Naive B cell (primary cell): Measurements from ENCODE around the gene SND1. TPM values are rescaled to one million over a fixed set of nuclear protein-coding genes. Genes with fewer than 3 reads are reported as not detected.
A peak's percentile ranks its signal among the peaks of the same experiment; 100 is the strongest.

ENCODE experiments used
- ATAC-seq, 2 donors: fragments of 150-1000 bp; cut with Tn5 transposase; 2 replicates each; pipeline ENCODE4 v1.10.0; 2021; ENCODE audit warnings: low read depth in 2 of 2, mild to moderate bottlenecking in 2 of 2, moderate library complexity in 2 of 2
- DNase-seq: peaks from one replicate; pipeline ENCODE4 v3.0.0; 2022
- H3K27ac Mint-ChIP-seq, 6 donors: one replicate each; pipeline ENCODE4 v1.8.0; 2020 to 2022; ENCODE audit warnings: mild to moderate bottlenecking in 6 of 6, mixed read lengths in 6 of 6, moderate library complexity in 5 of 6, inconsistent platforms in 2 of 6
- H3K27me3 Mint-ChIP-seq, 3 donors: one replicate each; pipeline ENCODE4 v1.8.0; 2021 to 2022; ENCODE audit warnings: mixed read lengths in 3 of 3, mild to moderate bottlenecking in 1 of 3
- H3K36me3 Mint-ChIP-seq, 2 donors: one replicate each; pipeline ENCODE4 v1.8.0; 2020 to 2022; ENCODE audit warnings: mixed read lengths in 2 of 2, inconsistent platforms in 1 of 2, mild to moderate bottlenecking in 1 of 2
- H3K4me1 Mint-ChIP-seq, 3 donors: one replicate each; pipeline ENCODE4 v1.8.0; 2020 to 2022; ENCODE audit warnings: mixed read lengths in 3 of 3, inconsistent platforms in 1 of 3, mild to moderate bottlenecking in 1 of 3, moderate library complexity in 1 of 3
- H3K4me3 Mint-ChIP-seq, 8 donors: one replicate each; pipeline ENCODE4 v1.8.0; 2020 to 2022; ENCODE audit warnings: mild to moderate bottlenecking in 8 of 8, mixed read lengths in 8 of 8, moderate library complexity in 8 of 8, inconsistent platforms in 2 of 8
- H3K9me3 Mint-ChIP-seq, 7 donors: one replicate each; pipeline ENCODE4 v1.8.0; 2020 to 2022; ENCODE audit warnings: mixed read lengths in 7 of 7, mild to moderate bottlenecking in 5 of 7, inconsistent platforms in 2 of 7, moderate library complexity in 1 of 7
- polyA plus RNA-seq, 6 donors: library from polyadenylated mRNA; unstranded; fragments of 300-500 nt; fragmentation: Illumina TruSeq; gene quantifications; one replicate each; pipeline ENCODE4 v1.2.3, GENCODE V29; 2021; ENCODE audit warnings: low read depth in 6 of 6

The SND1 gene
- polyA plus RNA-seq, 6 donors from 2014 or later = 50.6 to 83.1 (median 74.2) TPM

DNA sequence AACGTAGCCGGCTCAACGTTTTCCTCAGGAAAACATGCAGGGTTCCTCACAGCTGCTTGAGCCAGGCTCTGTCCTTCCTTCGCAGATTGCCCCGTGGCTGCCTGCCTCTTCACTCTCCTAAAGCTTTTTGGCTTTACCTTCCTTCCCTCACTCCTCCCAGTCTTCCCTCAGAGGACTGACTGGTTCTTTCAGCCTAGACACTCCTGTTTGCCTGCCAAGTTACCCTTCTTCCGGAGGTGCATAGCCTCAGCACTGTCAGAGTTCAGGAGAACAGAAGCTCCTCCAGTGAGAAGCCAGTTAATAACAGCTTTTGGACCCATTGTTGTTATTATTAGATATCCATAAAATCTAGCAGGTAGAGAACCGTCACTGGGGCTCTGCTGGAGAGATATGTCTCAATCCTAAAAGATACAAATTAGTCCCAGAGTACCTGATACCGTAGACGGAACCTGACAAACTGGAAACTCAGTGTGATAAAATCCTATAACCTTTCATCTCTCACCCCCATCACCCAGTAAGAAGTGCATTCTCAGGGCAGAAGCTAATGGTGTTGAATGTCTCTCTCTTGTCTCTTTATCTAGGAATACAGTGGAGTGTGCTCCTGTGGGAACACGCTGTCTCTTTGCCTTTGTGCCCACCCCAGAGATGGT lies 79.6 kb downstream of the SND1 start:
- no peak overlapping the region for H3K4me3 Mint-ChIP-seq

DNA sequence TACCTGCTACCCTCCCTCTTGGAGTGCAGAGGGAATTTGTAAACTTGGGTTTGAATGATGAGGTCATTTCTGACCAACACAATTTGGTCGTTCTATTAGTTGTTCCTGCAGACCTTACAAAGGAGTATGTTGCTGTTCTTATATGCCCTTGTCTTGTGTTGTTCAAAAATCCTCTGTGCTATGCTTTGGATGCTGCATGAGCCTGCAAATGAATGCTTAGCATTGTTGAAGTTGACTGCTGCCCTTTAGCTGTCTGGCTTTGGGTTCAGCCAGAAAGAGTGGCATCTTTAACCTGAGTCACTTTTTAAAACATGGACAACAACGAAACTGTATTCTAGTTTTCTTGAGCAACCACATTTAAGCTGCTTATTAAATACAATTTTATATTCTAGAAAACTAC lies 80.3 kb downstream of the SND1 start:
- no peak overlapping the region for H3K27ac Mint-ChIP-seq
- H3K36me3 Mint-ChIP-seq = peaks cover 35 to 46% of the 10 kb centered on the region in 2 donors
- no peak overlapping the region for H3K4me3 Mint-ChIP-seq
- no peaks in the 10 kb centered on the region for H3K27me3 Mint-ChIP-seq
- H3K4me1 Mint-ChIP-seq = peaks cover 5 to 24% (median 11%) of the 10 kb centered on the region in 3 donors
- no peak for ATAC-seq
- H3K9me3 Mint-ChIP-seq = no peaks in the 10 kb centered on the region
- DNase-seq = no peak

More for the DNA sequence above, 79.6 kb downstream of the SND1 start:
- DNase-seq = no peak
- H3K27me3 Mint-ChIP-seq = no peaks in the 10 kb centered on the region
- no peak for ATAC-seq
- H3K9me3 Mint-ChIP-seq = no peaks in the 10 kb centered on the region
- peaks cover 5 to 24% (median 11%) of the 10 kb centered on the region in 3 donors for H3K4me1 Mint-ChIP-seq
- H3K36me3 Mint-ChIP-seq = peaks cover 35 to 46% of the 10 kb centered on the region in 2 donors
- no peak overlapping the region for H3K27ac Mint-ChIP-seq

DNA sequence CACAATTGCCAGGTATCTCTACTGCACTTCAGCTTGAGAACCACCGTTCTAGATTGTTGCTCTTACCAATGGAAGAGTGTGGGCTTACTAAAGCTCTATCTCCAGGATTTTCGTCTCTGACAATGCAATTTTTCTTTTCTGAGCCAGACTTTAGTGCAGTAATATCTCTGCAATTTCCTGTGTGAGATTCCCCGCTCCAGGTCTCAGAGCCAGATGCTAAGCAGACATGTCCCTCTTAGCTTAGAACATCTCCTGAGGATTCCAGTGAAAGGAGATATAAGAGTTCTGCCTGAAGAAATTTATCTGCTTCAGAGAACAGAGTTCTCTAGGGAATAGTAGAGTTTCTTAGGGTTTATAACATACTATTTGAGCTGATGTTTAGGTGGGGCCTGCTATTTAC lies 82.0 kb downstream of the SND1 start:
- H3K4me3 Mint-ChIP-seq = no peak overlapping the region
- no peaks in the 10 kb centered on the region for H3K9me3 Mint-ChIP-seq
- peaks cover 25 to 36% of the 10 kb centered on the region in 2 donors for H3K36me3 Mint-ChIP-seq
- peak overlapping the region in 1 of 6 donors; percentile 18 for H3K27ac Mint-ChIP-seq
- H3K4me1 Mint-ChIP-seq = peaks cover 18 to 27% (median 19%) of the 10 kb centered on the region in 3 donors
- DNase-seq (no peak), ATAC-seq (no peak)
- H3K27me3 Mint-ChIP-seq = no peaks in the 10 kb centered on the region

DNA sequence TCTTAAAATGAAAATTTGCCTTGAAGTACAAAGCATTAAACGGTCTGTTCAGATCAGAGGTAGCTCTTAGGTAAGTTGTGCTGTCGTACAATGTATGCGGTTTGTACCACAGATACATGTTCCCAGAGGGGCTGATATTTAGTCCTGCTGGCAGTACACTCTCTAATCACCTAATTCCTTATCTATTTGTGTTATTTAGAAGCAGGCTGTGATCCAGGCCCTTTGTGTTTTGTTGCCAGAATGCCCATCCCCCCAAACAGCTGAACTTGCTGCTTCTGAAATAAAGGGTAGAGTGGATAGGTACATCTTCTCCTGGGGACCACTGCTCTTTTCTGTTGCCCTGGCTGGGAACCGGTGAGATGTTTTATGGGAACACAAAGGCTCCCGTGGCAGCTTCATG lies 84.5 kb downstream of the SND1 start:
- H3K4me1 Mint-ChIP-seq = peaks cover 22 to 29% (median 24%) of the 10 kb centered on the region in 3 donors

DNA sequence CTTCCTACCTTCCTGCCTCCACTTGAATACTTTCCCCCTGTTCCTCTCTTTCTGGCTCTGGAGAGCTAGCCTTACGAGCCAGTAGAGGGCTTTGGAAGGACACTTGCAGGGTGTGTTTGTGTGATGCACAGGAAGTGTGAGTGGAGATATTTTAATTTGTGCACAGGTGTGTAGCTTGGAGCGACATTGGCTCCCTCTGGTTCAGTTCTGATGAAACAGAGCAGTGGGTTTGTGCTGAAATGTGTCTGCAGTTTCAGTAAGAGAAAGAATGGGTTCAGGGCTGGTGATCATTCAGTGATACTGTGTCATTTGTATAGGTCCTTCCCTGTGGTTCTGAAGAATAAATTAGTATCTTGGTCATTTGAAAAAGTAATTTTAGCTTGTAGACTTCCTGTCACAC lies 86.9 kb downstream of the SND1 start:
- Mint-ChIP-seq H3K27me3 (no peaks in the 10 kb centered on the region), H3K4me3 (peak overlapping the region in 1 of 8 donors; percentile 31), H3K4me1 (peaks cover 16 to 27% (median 20%) of the 10 kb centered on the region in 3 donors), H3K36me3 (peaks cover 3 to 7% of the 10 kb centered on the region in 2 donors), H3K9me3 (no peaks in the 10 kb centered on the region), H3K27ac (peak overlapping the region in 3 of 6 donors; percentile 6 to 44 (median 10))
- ATAC-seq = no peak
- no peak for DNase-seq

More for the DNA sequence above, 84.5 kb downstream of the SND1 start:
- peaks cover 11 to 21% of the 10 kb centered on the region in 2 donors for H3K36me3 Mint-ChIP-seq
- ATAC-seq (no peak), DNase-seq (no peak)
- no peaks in the 10 kb centered on the region for H3K9me3 Mint-ChIP-seq
- no peak overlapping the region for H3K4me3 Mint-ChIP-seq
- H3K27me3 Mint-ChIP-seq = no peaks in the 10 kb centered on the region
- peak overlapping the region in 2 of 6 donors; percentile 26 to 80 for H3K27ac Mint-ChIP-seq

DNA sequence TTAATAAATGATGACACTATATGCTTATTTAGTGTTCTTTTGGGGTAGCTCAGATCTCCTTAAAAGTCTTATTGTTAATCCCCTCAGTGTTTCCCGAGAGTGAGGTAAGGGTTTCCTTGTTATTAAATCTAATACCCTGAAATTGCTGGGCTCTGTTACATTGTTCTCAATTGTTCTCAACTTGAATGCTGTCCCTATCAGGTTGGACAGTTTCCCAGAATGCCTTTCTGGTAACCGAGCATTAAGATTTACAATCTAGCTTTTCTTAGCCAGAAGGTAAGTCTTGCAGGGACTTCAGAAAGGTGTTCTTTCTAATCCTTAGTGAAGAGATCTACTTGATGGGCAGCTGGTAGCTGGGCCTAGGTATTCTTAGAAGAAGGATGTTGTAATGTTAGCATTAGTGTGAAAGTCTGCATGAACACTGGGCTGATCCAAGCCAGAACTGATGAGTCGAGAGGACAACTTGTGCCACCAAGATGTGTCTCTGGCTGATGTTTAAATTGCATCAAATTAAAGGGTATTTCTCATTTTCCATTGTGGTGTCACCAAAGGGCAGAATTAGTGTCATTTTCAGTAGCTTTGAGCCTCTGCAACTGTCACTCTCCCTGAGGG lies 89.9 kb downstream of the SND1 start:
- Mint-ChIP-seq H3K27ac (peak overlapping the region in 1 of 6 donors; percentile 13), H3K27me3 (no peaks in the 10 kb centered on the region), H3K9me3 (no peaks in the 10 kb centered on the region), H3K4me3 (no peak overlapping the region), H3K36me3 (peaks cover 0 to 5% of the 10 kb centered on the region in 2 donors), H3K4me1 (peaks cover 20 to 27% (median 23%) of the 10 kb centered on the region in 3 donors)
- DNase-seq (no peak), ATAC-seq (no peak)

DNA sequence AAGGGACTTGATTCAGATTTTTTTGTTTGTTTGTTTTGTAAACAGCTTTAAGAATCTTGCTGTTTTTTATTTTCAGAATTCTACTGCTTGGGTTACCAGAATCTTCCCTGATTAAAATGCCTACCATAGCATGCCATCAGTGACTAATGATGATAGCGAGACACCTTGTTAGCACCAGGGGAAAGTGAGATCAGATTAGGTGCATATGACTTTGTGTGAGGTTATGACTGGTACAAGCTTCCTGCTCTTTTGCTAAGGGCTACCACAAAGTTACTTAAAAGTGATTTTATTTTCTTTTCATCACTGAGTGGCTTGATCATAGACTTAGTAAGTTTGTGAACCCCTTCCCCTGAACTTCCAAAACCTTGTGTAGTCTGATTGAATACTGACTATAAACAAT lies 93.5 kb downstream of the SND1 start:
- Mint-ChIP-seq H3K4me3 (no peak overlapping the region), H3K27ac (peak overlapping the region in 1 of 6 donors; percentile 6)

DNA sequence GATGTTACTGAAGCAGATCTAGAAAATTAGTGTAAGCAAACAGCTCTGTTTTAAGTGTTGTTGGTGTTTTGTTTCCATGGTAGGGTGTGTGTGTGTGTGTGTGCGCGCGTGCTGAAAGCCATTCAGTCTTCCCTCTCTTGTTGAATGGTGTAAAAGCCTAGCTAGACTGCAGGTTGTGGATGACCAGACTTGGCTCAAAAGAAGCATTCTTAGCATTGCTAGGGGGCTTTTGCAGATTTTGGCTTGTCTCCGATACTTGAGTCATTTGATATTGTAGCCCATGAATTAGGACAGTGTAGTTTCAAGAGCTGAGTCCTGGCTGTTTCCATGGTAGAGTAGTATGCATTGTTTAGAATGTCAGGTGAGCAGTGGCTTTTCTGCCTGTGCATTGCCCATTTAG lies 99.1 kb downstream of the SND1 start:
- no peak for ATAC-seq
- H3K4me1 Mint-ChIP-seq = peaks cover 41 to 51% (median 49%) of the 10 kb centered on the region in 3 donors
- H3K9me3 Mint-ChIP-seq = no peaks in the 10 kb centered on the region
- H3K27me3 Mint-ChIP-seq = no peaks in the 10 kb centered on the region
- no peak overlapping the region for H3K4me3 Mint-ChIP-seq
- no peak for DNase-seq
- H3K27ac Mint-ChIP-seq = peak overlapping the region in 1 of 6 donors; percentile 19
- peaks cover 14% of the 10 kb centered on the region in 2 donors for H3K36me3 Mint-ChIP-seq

More for the DNA sequence above, 93.5 kb downstream of the SND1 start:
- Mint-ChIP-seq H3K4me1 (peaks cover 7 to 24% (median 13%) of the 10 kb centered on the region in 3 donors), H3K9me3 (no peaks in the 10 kb centered on the region), H3K36me3 (peaks cover 14 to 15% of the 10 kb centered on the region in 2 donors), H3K27me3 (no peaks in the 10 kb centered on the region)
- DNase-seq = no peak
- no peak for ATAC-seq

DNA sequence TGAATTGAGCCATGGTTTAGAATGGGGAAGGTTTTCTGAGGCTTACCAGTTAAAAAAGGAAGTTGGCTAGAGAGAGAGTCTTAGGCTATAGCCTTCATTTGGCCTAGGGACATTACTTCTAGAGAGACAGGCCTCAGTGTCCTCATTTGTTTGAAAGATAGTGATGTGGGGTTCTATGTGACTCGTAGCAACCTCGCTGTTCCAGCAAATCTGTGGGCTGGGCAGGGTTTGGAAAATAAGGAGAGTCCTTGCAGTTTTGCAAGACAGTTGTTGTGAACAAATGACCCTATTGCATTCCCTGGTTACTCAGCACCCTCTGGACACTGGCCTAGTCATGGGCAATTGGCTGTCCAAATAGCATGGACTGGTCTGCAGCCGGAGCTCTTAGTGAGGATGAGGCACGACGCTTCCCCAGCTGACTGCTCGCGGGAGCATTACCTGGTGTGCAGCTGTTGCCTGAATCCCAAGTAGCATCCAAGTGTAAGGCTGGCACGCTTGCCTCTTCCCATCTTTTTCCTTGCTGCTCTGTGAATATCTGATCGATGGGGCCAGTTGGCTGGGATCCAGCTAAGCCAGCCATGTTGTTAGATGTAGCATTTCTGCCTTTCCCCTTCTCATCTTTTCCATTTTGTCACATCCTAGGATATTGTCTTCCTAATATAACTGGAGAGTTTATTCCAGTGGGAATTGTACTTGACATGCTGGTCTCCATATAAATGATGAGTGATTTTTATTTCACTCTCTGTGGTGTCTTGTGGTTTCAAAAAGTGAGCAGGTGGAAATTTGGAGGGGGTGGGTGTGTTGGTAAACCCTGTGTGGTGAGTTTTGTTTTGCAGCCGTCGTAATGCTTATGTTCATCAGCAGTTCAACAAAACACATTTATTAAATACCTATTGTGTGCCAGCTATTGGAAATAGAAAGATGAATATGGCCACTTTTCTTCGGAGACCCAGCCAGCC lies 99.8 kb downstream of the SND1 start:
- DNase-seq (no peak), ATAC-seq (no peak)
- H3K27ac Mint-ChIP-seq = peak overlapping the region in 2 of 6 donors; percentile 35 to 56
- H3K36me3 Mint-ChIP-seq = peaks cover 14% of the 10 kb centered on the region in 2 donors
- H3K27me3 Mint-ChIP-seq = no peaks in the 10 kb centered on the region
- H3K4me1 Mint-ChIP-seq = peaks cover 40 to 56% (median 51%) of the 10 kb centered on the region in 3 donors
- no peak overlapping the region for H3K4me3 Mint-ChIP-seq
- H3K9me3 Mint-ChIP-seq = no peaks in the 10 kb centered on the region

DNA sequence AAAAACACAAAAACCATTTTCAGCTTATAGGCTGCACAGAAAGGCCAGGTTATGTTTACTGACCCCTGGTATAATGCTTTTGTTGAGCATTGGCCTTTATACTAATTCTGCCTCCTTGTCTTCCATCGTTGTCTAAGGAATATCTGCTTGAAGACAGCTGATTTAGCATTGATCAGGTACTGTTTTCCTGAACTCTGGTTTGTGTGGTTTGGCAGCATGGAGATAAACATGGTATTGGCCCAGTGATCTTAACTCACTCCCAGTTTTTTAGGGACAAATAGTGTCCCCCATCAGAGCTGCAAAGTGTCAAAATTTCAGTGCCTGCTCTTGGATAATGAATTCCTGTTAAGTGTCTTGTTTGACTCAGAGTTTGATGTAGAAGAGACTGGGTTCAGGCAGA lies 100.8 kb downstream of the SND1 start:
- Mint-ChIP-seq H3K4me1 (peaks cover 39 to 56% (median 51%) of the 10 kb centered on the region in 3 donors), H3K9me3 (no peaks in the 10 kb centered on the region), H3K36me3 (peaks cover 14% of the 10 kb centered on the region in 2 donors), H3K27ac (no peak overlapping the region), H3K4me3 (no peak overlapping the region), H3K27me3 (no peaks in the 10 kb centered on the region)
- ATAC-seq (no peak), DNase-seq (no peak)

DNA sequence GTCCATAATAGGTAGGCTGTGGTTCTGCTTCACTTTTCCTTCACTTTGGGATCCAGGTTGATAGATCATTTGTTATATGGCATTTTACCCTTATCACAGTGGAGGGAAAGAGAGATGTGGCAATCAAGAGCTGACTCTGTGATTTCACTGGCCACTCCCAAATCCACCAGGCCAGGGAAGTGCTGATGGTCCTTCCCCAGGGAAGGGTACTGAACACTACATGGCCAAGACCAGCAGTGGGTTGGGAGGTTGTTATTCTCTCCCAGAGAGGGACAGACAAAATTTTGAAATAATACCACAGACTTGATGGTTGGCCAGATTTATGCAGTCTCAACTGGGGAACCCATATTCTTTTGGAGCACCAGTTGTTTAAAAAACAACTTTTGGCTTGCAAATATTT lies 102.5 kb downstream of the SND1 start:
- ATAC-seq (no peak), DNase-seq (no peak)
- Mint-ChIP-seq H3K36me3 (peaks cover 9 to 12% of the 10 kb centered on the region in 2 donors), H3K27ac (peak overlapping the region in 1 of 6 donors; percentile 3), H3K4me1 (peaks cover 34 to 56% (median 48%) of the 10 kb centered on the region in 3 donors), H3K27me3 (no peaks in the 10 kb centered on the region), H3K9me3 (no peaks in the 10 kb centered on the region), H3K4me3 (no peak overlapping the region)

DNA sequence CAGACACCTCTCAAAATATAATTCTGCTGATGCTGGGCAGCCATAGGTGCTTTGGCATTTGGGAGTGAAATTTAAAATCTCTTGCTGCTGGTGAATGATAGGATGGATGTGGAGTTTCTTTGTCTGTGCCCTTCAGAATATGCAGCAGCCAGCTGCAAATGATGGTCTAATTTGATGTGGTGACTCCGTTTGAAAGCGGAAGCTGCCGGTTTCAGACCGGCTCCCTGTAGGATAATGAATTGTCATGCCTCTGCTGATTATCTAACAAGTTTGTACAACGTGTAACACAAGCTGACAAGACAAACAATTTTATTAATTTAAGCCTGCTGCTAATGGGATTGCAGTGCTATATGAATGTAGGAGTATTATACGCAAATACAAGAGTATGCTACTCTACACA lies 103.5 kb downstream of the SND1 start:
- ATAC-seq (no peak), DNase-seq (no peak)
- Mint-ChIP-seq H3K4me1 (peaks cover 37 to 56% (median 45%) of the 10 kb centered on the region in 3 donors), H3K4me3 (no peak overlapping the region), H3K27ac (peak overlapping the region in 1 of 6 donors; percentile 85), H3K9me3 (no peaks in the 10 kb centered on the region), H3K27me3 (no peaks in the 10 kb centered on the region), H3K36me3 (peaks cover 0 to 14% of the 10 kb centered on the region in 2 donors)

DNA sequence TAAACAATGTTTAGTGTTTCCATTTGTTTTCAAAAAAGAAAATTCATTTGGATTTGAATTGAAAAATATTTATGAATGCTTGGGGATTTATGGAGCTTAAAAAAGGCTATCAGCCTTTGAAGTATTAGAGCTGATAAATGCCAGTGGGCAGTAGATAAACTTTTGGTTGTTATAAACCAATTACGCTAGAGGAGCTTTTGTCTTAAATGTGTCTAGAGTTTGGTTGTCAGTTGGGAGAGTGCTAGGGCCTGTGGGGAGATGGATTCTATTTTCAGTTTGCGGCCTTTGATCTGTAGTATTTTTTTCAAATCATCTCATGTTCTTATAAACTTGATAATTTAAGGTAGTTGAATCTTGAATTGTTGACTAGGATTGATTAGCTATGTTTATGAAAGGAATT lies 104.0 kb downstream of the SND1 start:
- DNase-seq (no peak), ATAC-seq (no peak)
- Mint-ChIP-seq H3K27ac (no peak overlapping the region), H3K4me3 (no peak overlapping the region), H3K4me1 (peaks cover 34 to 52% (median 43%) of the 10 kb centered on the region in 3 donors), H3K9me3 (no peaks in the 10 kb centered on the region), H3K27me3 (no peaks in the 10 kb centered on the region), H3K36me3 (peaks cover 0 to 14% of the 10 kb centered on the region in 2 donors)
